Activated naive CD4-positive, alpha-beta T cell treated with anti-CD3 and anti-CD28 coated beads, Interleukin-2, amount 10 ng/mL, durations not matched to agents 7 days and 5 days (primary cell): ENCODE results near the gene INPP5A.
"Not testable (repeated sequence)": the region's sequence is repeated elsewhere in the genome, so short reads cannot be mapped to it uniquely, and the experiment has no call there.

Source experiments
- CTCF ChIA-PET: fragments of 350-600 bp; sonication (Branson Sonifier 250); formaldehyde crosslinking; loops from one replicate; lab custom pipeline; 2021; ENCODE audit warnings: antibody characterized with exemption; lab: Charles Lee
- DNase-seq: peaks from one replicate; pipeline ENCODE4 v3.0.0-alpha.2; 2020
- H3K27ac Mint-ChIP-seq: one replicate; pipeline ENCODE4 v1.8.0; 2021; ENCODE audit warnings: mild to moderate bottlenecking, moderate library complexity, mixed read lengths
- H3K27me3 Mint-ChIP-seq: one replicate; pipeline ENCODE4 v1.8.0; 2021; ENCODE audit warnings: mild to moderate bottlenecking, mixed read lengths
- H3K36me3 Mint-ChIP-seq: one replicate; pipeline ENCODE4 v1.8.0; 2021; ENCODE audit warnings: mixed read lengths
- H3K4me1 Mint-ChIP-seq: one replicate; pipeline ENCODE4 v1.8.0; 2021; ENCODE audit warnings: mixed read lengths
- H3K4me3 Mint-ChIP-seq: one replicate; pipeline ENCODE4 v1.8.0; 2021; ENCODE audit warnings: mild to moderate bottlenecking, moderate library complexity, mixed read lengths
- H3K9me3 Mint-ChIP-seq: one replicate; pipeline ENCODE4 v1.8.0; 2021; ENCODE audit warnings: mixed read lengths

The INPP5A gene

GRCh38 chr10:132817701-132818211 is 280.2 kb downstream of the INPP5A start:
- DNase-seq, result no peak
- Mint-ChIP-seq H3K27me3 (peaks cover 3% of the 10 kb centered on the region), H3K4me1 (no peaks in the 10 kb centered on the region), H3K27ac (no peak overlapping the region), H3K4me3 (no peak overlapping the region), H3K36me3 (peaks cover 3% of the 10 kb centered on the region), H3K9me3 (peaks cover 5% of the 10 kb centered on the region)
- CTCF ChIA-PET, result no interaction called here

GRCh38 chr10:132820056-132820455 is 282.5 kb downstream of the INPP5A start:
- no peak overlapping the region for H3K27ac Mint-ChIP-seq
- no peaks in the 10 kb centered on the region for H3K4me1 Mint-ChIP-seq
- CTCF ChIA-PET, result interaction anchor here (0.5 kb wide), 1 partner anchor 23 kb away, joined by 3 read pairs; no protein-coding TSS in a partner anchor
- peaks cover 3% of the 10 kb centered on the region for H3K36me3 Mint-ChIP-seq
- H3K27me3 Mint-ChIP-seq, result peaks cover 3% of the 10 kb centered on the region
- H3K4me3 Mint-ChIP-seq, result no peak overlapping the region
- peaks cover 5% of the 10 kb centered on the region for H3K9me3 Mint-ChIP-seq
- DNase-seq, result no peak

- H3K4me3 Mint-ChIP-seq, H3K9me3 Mint-ChIP-seq, H3K36me3 Mint-ChIP-seq, H3K27me3 Mint-ChIP-seq, H3K4me1 Mint-ChIP-seq, H3K27ac Mint-ChIP-seq, CTCF ChIA-PET, DNase-seq: not testable (repeated sequence)
Observed at GRCh38 chr10:132825783-132826523, 288.4 kb downstream of the INPP5A start.

GRCh38 chr10:132826524-132827422 is 289.2 kb downstream of the INPP5A start:
- Mint-ChIP-seq H3K27ac (no peak overlapping the region), H3K27me3 (no peaks in the 10 kb centered on the region), H3K4me3 (no peak overlapping the region), H3K9me3 (peaks cover 8% of the 10 kb centered on the region), H3K36me3 (no peaks in the 10 kb centered on the region), H3K4me1 (no peaks in the 10 kb centered on the region)
- no peak for DNase-seq
- CTCF ChIA-PET, result no interaction called here

- Mint-ChIP-seq H3K27me3 (no peaks in the 10 kb centered on the region), H3K27ac (no peak overlapping the region), H3K9me3 (peaks cover 8% of the 10 kb centered on the region), H3K4me1 (no peaks in the 10 kb centered on the region), H3K4me3 (no peak overlapping the region), H3K36me3 (no peaks in the 10 kb centered on the region)
- no peak for DNase-seq
- CTCF ChIA-PET, result no interaction called here
Observed at GRCh38 chr10:132827423-132827789, 289.8 kb downstream of the INPP5A start.

DNA sequence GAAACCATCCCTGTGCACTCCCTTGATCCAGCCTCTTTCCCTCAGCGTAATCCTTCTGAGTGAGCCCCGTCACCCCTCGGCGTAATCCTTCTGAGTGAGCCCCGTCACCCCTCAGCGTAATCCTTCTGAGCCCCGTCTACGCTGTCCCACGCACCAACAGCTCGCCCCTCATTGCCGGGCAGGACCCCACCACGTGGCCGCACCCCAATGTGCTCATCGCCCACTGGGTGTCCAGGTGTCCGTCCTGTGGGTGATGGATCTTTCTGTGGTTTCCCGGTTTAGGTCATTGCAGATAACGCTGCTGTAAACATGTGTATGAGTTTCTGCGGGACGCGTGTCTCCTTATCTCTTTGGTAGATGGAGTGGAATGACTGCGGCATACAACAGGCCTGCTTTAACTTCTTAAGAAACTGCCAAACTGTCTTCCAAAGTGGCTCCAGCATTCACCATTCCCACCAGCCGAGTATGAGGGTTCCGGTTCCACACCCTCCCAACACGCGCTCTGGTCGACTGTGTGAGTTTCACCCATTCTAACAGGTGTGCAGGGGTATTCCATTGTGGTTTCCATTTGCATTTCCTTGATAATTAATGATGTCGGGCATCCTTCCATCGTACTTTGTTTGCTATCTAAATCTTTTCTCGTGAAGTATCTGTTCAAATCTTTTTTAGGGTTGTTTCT is 290.4 kb downstream of the INPP5A start:
- Mint-ChIP-seq H3K36me3 (no peaks in the 10 kb centered on the region), H3K4me1 (no peaks in the 10 kb centered on the region), H3K27me3 (no peaks in the 10 kb centered on the region), H3K9me3 (peaks cover 8% of the 10 kb centered on the region), H3K4me3 (no peak overlapping the region), H3K27ac (no peak overlapping the region)
- CTCF ChIA-PET, result no interaction called here
- no peak for DNase-seq

- Mint-ChIP-seq H3K27ac (no peak overlapping the region), H3K4me1 (no peaks in the 10 kb centered on the region), H3K36me3 (no peaks in the 10 kb centered on the region), H3K9me3 (peaks cover 8% of the 10 kb centered on the region), H3K27me3 (no peaks in the 10 kb centered on the region), H3K4me3 (no peak overlapping the region)
- CTCF ChIA-PET, result no interaction called here
- no peak for DNase-seq
Observed at GRCh38 chr10:132828681-132829080, 291.1 kb downstream of the INPP5A start.

- no peak for DNase-seq
- Mint-ChIP-seq H3K27ac (no peak overlapping the region), H3K36me3 (no peaks in the 10 kb centered on the region), H3K9me3 (peaks cover 8% of the 10 kb centered on the region), H3K4me1 (no peaks in the 10 kb centered on the region), H3K27me3 (no peaks in the 10 kb centered on the region), H3K4me3 (no peak overlapping the region)
- CTCF ChIA-PET, result no interaction called here
Observed at GRCh38 chr10:132829403-132829802, 291.8 kb downstream of the INPP5A start.

GRCh38 chr10:132832186-132832969 is 294.8 kb downstream of the INPP5A start:
- H3K36me3 Mint-ChIP-seq, result no peaks in the 10 kb centered on the region
- no peak overlapping the region for H3K27ac Mint-ChIP-seq
- DNase-seq, result no peak
- H3K4me1 Mint-ChIP-seq, result no peaks in the 10 kb centered on the region
- H3K9me3 Mint-ChIP-seq, result peaks cover 11% of the 10 kb centered on the region
- H3K27me3 Mint-ChIP-seq, result no peaks in the 10 kb centered on the region
- no peak overlapping the region for H3K4me3 Mint-ChIP-seq
- CTCF ChIA-PET, result interaction anchor here (0.6 kb wide), 1 partner anchor 71 kb away, joined by 3 read pairs; no protein-coding TSS in a partner anchor
